Neural progenitor cell (in vitro differentiated cells): ENCODE data around the gene CGB5.

Source experiments
- EZH2 ChIP-seq: fragments of 200-600 bp; sonication (generic); IDR thresholded peaks from 2 replicates; pipeline ENCODE4 v1.6.1; 2017; ENCODE audit warnings: antibody characterized with exemption, mild to moderate bottlenecking, moderate library complexity
- TF ChIP-seq, protein P1 (sequence below): fragments of 200-600 bp; sonication (generic); IDR thresholded peaks from 2 replicates; pipeline ENCODE4 v1.5.1; 2017; ENCODE audit warnings: antibody characterized with exemption, mild to moderate bottlenecking

GRCh38 chr19:49014870-49015255, 28.8 kb upstream of the CGB5 start:
- TF ChIP-seq, protein P1, sequence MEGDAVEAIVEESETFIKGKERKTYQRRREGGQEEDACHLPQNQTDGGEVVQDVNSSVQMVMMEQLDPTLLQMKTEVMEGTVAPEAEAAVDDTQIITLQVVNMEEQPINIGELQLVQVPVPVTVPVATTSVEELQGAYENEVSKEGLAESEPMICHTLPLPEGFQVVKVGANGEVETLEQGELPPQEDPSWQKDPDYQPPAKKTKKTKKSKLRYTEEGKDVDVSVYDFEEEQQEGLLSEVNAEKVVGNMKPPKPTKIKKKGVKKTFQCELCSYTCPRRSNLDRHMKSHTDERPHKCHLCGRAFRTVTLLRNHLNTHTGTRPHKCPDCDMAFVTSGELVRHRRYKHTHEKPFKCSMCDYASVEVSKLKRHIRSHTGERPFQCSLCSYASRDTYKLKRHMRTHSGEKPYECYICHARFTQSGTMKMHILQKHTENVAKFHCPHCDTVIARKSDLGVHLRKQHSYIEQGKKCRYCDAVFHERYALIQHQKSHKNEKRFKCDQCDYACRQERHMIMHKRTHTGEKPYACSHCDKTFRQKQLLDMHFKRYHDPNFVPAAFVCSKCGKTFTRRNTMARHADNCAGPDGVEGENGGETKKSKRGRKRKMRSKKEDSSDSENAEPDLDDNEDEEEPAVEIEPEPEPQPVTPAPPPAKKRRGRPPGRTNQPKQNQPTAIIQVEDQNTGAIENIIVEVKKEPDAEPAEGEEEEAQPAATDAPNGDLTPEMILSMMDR = no peak
- TF ChIP-seq EZH2 = no peak
